Trophoblast cell (in vitro differentiated cells and primary cell): ENCODE data around the gene MTHFD1L.
A peak's percentile ranks its signal among the peaks of the same experiment; 100 is the strongest.

Experiments used
- DNase-seq, 2 donors: peaks; one replicate each; pipeline ENCODE4 v3.0.0-alpha.2; 2016
- H2AFZ ChIP-seq: 2 replicates; pipeline ENCODE4 v1.6.1; 2013; ENCODE audit warnings: low read length, moderate library complexity, mild to moderate bottlenecking; ENCODE audit not compliant: insufficient read depth, poor library complexity
- H2AK5ac ChIP-seq: 2 replicates; pipeline ENCODE4 v1.6.1; 2013; ENCODE audit warnings: mild to moderate bottlenecking, low read length
- H2BK120ac ChIP-seq: 2 replicates; pipeline ENCODE4 v1.6.1; 2013; ENCODE audit warnings: low read length, mild to moderate bottlenecking, moderate library complexity; ENCODE audit not compliant: insufficient read depth, poor library complexity
- H2BK12ac ChIP-seq: 2 replicates; pipeline ENCODE4 v1.6.1; 2013; ENCODE audit warnings: mild to moderate bottlenecking, low read length, moderate library complexity
- H2BK5ac ChIP-seq: 2 replicates; pipeline ENCODE4 v1.6.1; 2013; ENCODE audit warnings: low read length, low read depth, moderate library complexity, mild to moderate bottlenecking; ENCODE audit not compliant: poor library complexity
- H3K14ac ChIP-seq: 2 replicates; pipeline ENCODE4 v1.6.1; 2013; ENCODE audit warnings: mild to moderate bottlenecking, low read length
- H3K18ac ChIP-seq: 2 replicates; pipeline ENCODE4 v1.6.1; 2013; ENCODE audit warnings: mild to moderate bottlenecking, low read length
- H3K23ac ChIP-seq: 2 replicates; pipeline ENCODE4 v1.6.1; 2013; ENCODE audit warnings: low read length
- H3K27ac ChIP-seq: 2 replicates; pipeline ENCODE4 v1.5.1; 2013; ENCODE audit warnings: low read depth, mild to moderate bottlenecking, inconsistent platforms, low read length, moderate library complexity
- H3K27me3 ChIP-seq: 2 replicates; pipeline ENCODE4 v1.6.1; 2013; ENCODE audit warnings: inconsistent platforms, mild to moderate bottlenecking, low read length, moderate library complexity; ENCODE audit not compliant: insufficient read depth
- H3K36me3 ChIP-seq, 2 experiments: 1 replicate in 1 of 2; 2 replicates in 1 of 2; pipeline ENCODE4 v1.6.1; 2013; ENCODE audit warnings: low read length in 2 of 2, mild to moderate bottlenecking in 2 of 2, moderate library complexity in 1 of 2; ENCODE audit not compliant: insufficient read depth in 2 of 2, control insufficient read depth in 1 of 2
- H3K4ac ChIP-seq: 2 replicates; pipeline ENCODE4 v1.6.1; 2013; ENCODE audit warnings: low read depth, mild to moderate bottlenecking, low read length, moderate library complexity
- H3K4me1 ChIP-seq, 2 experiments: 1 replicate in 1 of 2; 2 replicates in 1 of 2; pipeline ENCODE4 v1.6.1; 2013; ENCODE audit warnings: low read length in 2 of 2, mild to moderate bottlenecking in 2 of 2, moderate library complexity in 1 of 2; ENCODE audit not compliant: insufficient read depth in 2 of 2, control insufficient read depth in 1 of 2
- H3K4me2 ChIP-seq: 2 replicates; pipeline ENCODE4 v1.6.1; 2013; ENCODE audit warnings: inconsistent platforms, mild to moderate bottlenecking, low read length, moderate library complexity
- H3K4me3 ChIP-seq: 2 replicates; pipeline ENCODE4 v1.5.1; 2013; ENCODE audit warnings: mild to moderate bottlenecking, low read depth, low read length, inconsistent platforms
- H3K79me1 ChIP-seq: one replicate; pipeline ENCODE4 v1.6.1; 2013; ENCODE audit warnings: low read length
- H3K79me2 ChIP-seq: 2 replicates; pipeline ENCODE4 v1.6.1; 2013; ENCODE audit warnings: low read length, mild to moderate bottlenecking; ENCODE audit not compliant: control insufficient read depth, insufficient read depth, poor library complexity
- H3K9ac ChIP-seq: 2 replicates; pipeline ENCODE4 v1.6.1; 2013; ENCODE audit warnings: mild to moderate bottlenecking, low read length
- H3K9me3 ChIP-seq: 2 replicates; pipeline ENCODE4 v1.6.1; 2013; ENCODE audit warnings: low read depth, mild to moderate bottlenecking, control low read depth, inconsistent platforms, low read length; ENCODE audit not compliant: insufficient read depth
- H4K12ac ChIP-seq: 2 replicates; pipeline ENCODE4 v1.6.1; 2013; ENCODE audit warnings: low read depth, mild to moderate bottlenecking, low read length, moderate library complexity
- H4K8ac ChIP-seq: 2 replicates; pipeline ENCODE4 v1.6.1; 2013; ENCODE audit warnings: low read depth, mild to moderate bottlenecking, low read length, moderate library complexity
- H4K91ac ChIP-seq: one replicate; pipeline ENCODE4 v1.6.1; 2013; ENCODE audit warnings: low read depth, mild to moderate bottlenecking, low read length, moderate library complexity
- WGBS: extraction: QIAGEN DNeasy Blood & Tissue Kit; methylation state at CpG from one replicate; pipeline ENCODE4 v1.1.7; 2013; ENCODE audit warnings: missing lambda C conversion rate; ENCODE audit not compliant: insufficient read length, insufficient coverage; ENCODE audit errors: extremely low coverage; 5-methylcytosine and 5-hydroxymethylcytosine counted together

The MTHFD1L gene

DNA sequence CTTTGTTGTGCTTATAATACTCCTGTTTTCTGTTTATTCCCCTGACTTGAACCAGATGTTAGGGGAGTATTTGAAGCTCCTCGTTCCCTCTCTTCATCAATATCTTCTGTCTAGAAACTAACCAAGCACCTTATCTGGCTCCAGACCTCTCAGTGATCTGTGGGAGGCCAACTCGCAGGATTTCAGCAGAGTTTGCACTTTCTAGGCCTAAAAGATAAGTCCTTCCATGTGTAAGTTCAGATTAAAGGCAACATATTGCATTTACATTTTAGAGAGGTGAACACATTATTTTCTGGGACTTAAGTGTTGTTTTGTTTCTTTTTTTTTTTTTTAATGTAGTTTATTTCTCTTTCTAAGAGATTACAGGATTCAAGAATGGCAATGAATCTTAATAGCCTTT lies 234.8 kb downstream of the MTHFD1L start:
- H3K4me3 ChIP-seq: no peak overlapping the region
- H2AFZ ChIP-seq: no peak overlapping the region
- no peak overlapping the region for H2BK120ac ChIP-seq
- no peak overlapping the region for H2AK5ac ChIP-seq
- WGBS: no CpG with 5 or more reads among the region's 2 CpGs
- peaks cover 9% of the 10 kb centered on the region in 2 experiments for H3K36me3 ChIP-seq
- H3K4me2 ChIP-seq: no peak overlapping the region
- no peak overlapping the region for H4K12ac ChIP-seq
- H4K8ac ChIP-seq: no peak overlapping the region
- H3K27ac ChIP-seq: no peak overlapping the region
- H3K14ac ChIP-seq: no peak overlapping the region
- H3K4me1 ChIP-seq: peaks cover 1 to 2% of the 10 kb centered on the region in 2 experiments
- H2BK5ac ChIP-seq: no peak overlapping the region
- H3K4ac ChIP-seq: no peak overlapping the region
- H2BK12ac ChIP-seq: no peak overlapping the region
- H3K18ac ChIP-seq: no peak overlapping the region
- H3K79me2 ChIP-seq: no peaks in the 10 kb centered on the region
- H3K79me1 ChIP-seq: no peaks in the 10 kb centered on the region
- DNase-seq: no peak
- H3K27me3 ChIP-seq: no peaks in the 10 kb centered on the region
- H4K91ac ChIP-seq: no peak overlapping the region
- no peak overlapping the region for H3K9ac ChIP-seq
- H3K23ac ChIP-seq: no peak overlapping the region
- H3K9me3 ChIP-seq: peaks cover 2% of the 10 kb centered on the region

DNA sequence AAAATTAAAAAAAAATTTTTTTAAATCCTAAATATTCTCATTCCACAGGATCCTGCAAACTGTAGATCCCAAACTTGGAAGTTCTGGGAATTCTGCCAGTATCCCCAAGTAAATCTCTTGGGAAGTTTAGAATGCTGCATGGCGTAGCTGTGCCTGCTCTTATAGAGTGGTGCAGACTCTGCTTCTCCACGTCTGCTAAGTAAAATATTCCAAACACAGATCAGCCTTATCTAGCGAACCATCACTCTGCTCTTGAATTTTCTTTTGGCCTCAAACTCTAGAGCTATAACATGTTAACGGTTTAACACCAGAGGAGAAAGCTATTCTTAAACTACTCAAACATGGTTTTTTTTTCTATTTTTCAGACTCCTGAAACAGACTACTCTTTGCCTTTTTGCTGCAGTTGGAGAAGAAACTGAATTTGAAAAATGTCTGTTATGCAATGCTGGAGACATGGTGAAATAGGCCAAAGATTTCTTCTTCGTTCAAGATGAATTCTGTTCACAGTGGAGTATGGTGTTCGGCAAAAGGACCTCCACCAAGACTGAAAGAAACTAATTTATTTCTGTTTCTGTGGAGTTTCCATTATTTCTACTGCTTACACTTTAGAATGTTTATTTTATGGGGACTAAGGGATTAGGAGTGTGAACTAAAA lies 235.8 kb downstream of the MTHFD1L start:
- Histone ChIP-seq H3K4me2 (no peak overlapping the region), H3K4ac (no peak overlapping the region), H3K36me3 (peaks cover 7% of the 10 kb centered on the region in 2 experiments), H3K9me3 (peaks cover 2% of the 10 kb centered on the region), H3K9ac (no peak overlapping the region), H3K79me1 (no peaks in the 10 kb centered on the region), H3K27me3 (no peaks in the 10 kb centered on the region), H3K23ac (no peak overlapping the region), H3K4me1 (peaks cover 1 to 2% of the 10 kb centered on the region in 2 experiments), H3K4me3 (no peak overlapping the region), H3K14ac (no peak overlapping the region), H2AK5ac (no peak overlapping the region), H2BK5ac (no peak overlapping the region), H3K18ac (no peak overlapping the region), H2AFZ (no peak overlapping the region), H3K27ac (no peak overlapping the region), H2BK120ac (no peak overlapping the region), H4K91ac (no peak overlapping the region), H4K12ac (no peak overlapping the region), H2BK12ac (no peak overlapping the region), H4K8ac (no peak overlapping the region), H3K79me2 (no peaks in the 10 kb centered on the region)
- peak in 1 of 2 donors; percentile 73 for DNase-seq
- WGBS: no CpG with 5 or more reads among the region's 6 CpGs

DNA sequence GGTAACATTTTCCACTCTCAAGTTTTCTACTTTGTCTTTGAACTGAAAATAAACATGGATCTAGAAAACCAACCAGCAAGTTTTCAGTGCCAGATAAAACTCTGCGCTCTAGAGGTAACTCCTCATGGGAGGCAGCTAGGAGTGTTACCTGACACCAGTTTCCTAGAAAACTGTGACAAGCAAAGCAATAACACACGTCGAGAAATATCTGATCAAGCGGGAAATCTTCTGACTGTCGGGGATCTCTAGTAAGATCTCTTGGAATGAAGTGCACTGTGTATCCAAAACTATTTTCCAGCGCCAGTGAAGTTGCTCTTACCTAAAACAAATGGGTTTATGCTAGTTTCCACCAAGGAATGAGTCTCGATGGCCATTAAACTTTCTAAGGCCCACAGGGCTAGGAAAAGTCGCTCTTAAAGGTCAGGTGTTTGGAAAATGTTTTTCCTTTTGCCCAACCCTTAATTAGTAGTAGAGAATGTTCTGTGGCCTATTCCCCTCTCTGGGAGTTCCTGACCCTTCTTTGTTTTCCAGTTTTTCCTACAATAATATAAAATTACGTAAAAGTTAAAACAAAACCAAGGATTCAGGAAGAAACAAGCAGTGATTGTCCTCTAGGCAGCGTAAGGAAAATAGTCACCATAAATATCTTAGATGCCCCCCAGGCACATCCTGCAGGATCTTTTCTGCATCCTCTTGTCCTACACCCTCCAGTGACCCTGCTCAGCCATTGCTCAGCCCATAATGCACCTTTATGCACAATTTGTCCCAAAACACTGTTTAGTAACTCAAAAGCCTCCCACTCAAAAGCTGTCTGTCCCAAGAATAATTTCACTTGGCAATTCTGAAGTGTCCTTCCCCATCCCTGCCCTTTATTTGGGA lies 236.6 kb downstream of the MTHFD1L start:
- no peak overlapping the region for H3K4me2 ChIP-seq
- no peaks in the 10 kb centered on the region for H3K27me3 ChIP-seq
- no peak overlapping the region for H2AFZ ChIP-seq
- WGBS: no CpG with 5 or more reads among the region's 10 CpGs
- no peak overlapping the region for H4K12ac ChIP-seq
- H4K91ac ChIP-seq: no peak overlapping the region
- H3K9me3 ChIP-seq: no peaks in the 10 kb centered on the region
- no peaks in the 10 kb centered on the region for H3K79me1 ChIP-seq
- H2BK12ac ChIP-seq: no peak overlapping the region
- H2BK5ac ChIP-seq: no peak overlapping the region
- H3K4me1 ChIP-seq: peaks cover 1 to 2% of the 10 kb centered on the region in 2 experiments
- H3K36me3 ChIP-seq: peaks cover 5 to 7% of the 10 kb centered on the region in 2 experiments
- H4K8ac ChIP-seq: no peak overlapping the region
- H3K79me2 ChIP-seq: no peaks in the 10 kb centered on the region
- H3K23ac ChIP-seq: no peak overlapping the region
- no peak overlapping the region for H3K14ac ChIP-seq
- no peak overlapping the region for H3K18ac ChIP-seq
- no peak overlapping the region for H2AK5ac ChIP-seq
- H2BK120ac ChIP-seq: no peak overlapping the region
- DNase-seq: peak in 1 of 2 donors; percentile 36
- no peak overlapping the region for H3K4me3 ChIP-seq
- H3K9ac ChIP-seq: no peak overlapping the region
- no peak overlapping the region for H3K4ac ChIP-seq
- H3K27ac ChIP-seq: no peak overlapping the region

DNA sequence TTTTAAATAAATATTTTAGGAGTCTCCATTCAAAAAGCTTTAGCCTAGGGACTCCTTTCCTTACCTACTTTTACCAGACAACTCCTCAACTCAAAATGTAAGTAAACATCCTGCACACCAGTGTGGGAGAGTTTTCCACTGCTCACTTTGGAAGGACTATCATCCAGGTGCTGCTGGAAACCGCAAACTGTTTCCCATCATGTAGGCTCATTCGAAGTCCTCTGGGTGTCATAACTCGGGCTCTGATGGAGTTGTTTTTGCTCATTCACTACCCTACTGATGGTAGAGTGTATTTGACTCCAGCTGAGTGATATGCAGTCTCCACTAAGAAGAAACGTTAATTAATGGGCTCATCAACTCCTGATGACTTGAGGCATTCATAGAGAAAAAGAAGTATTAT lies 237.8 kb downstream of the MTHFD1L start:
- Histone ChIP-seq H3K79me1 (no peaks in the 10 kb centered on the region), H2BK5ac (no peak overlapping the region), H2BK120ac (no peak overlapping the region)

More for the DNA sequence above, 237.8 kb downstream of the MTHFD1L start:
- DNase-seq: no peak
- H4K8ac ChIP-seq: no peak overlapping the region
- H2AK5ac ChIP-seq: no peak overlapping the region
- H3K14ac ChIP-seq: no peak overlapping the region
- no peaks in the 10 kb centered on the region for H3K79me2 ChIP-seq
- H3K9ac ChIP-seq: no peak overlapping the region
- no peak overlapping the region for H3K4ac ChIP-seq
- no peak overlapping the region for H3K23ac ChIP-seq
- no CpG with 5 or more reads among the region's 4 CpGs for WGBS
- H4K12ac ChIP-seq: no peak overlapping the region
- H3K4me2 ChIP-seq: no peak overlapping the region
- no peak overlapping the region for H4K91ac ChIP-seq
- H3K18ac ChIP-seq: no peak overlapping the region
- H3K36me3 ChIP-seq: peaks cover 5 to 7% of the 10 kb centered on the region in 2 experiments
- H2AFZ ChIP-seq: no peak overlapping the region
- H2BK12ac ChIP-seq: no peak overlapping the region
- H3K27ac ChIP-seq: no peak overlapping the region
- no peaks in the 10 kb centered on the region for H3K27me3 ChIP-seq
- H3K4me3 ChIP-seq: no peak overlapping the region
- H3K9me3 ChIP-seq: no peaks in the 10 kb centered on the region
- H3K4me1 ChIP-seq: peaks cover 1 to 2% of the 10 kb centered on the region in 2 experiments
